Femur (tissue), 1 donor: ENCODE measurements around the gene PPP6R2.
A peak's percentile ranks its signal among the peaks of the same experiment; 100 is the strongest.

Source experiments
- DNase-seq: peaks from one replicate; pipeline ENCODE4 v3.0.0-alpha.2; 2017

The PPP6R2 gene

GRCh38 chr22:50436015-50436830 is 93.1 kb downstream of the PPP6R2 start:
- peak; percentile 15 for DNase-seq

DNA sequence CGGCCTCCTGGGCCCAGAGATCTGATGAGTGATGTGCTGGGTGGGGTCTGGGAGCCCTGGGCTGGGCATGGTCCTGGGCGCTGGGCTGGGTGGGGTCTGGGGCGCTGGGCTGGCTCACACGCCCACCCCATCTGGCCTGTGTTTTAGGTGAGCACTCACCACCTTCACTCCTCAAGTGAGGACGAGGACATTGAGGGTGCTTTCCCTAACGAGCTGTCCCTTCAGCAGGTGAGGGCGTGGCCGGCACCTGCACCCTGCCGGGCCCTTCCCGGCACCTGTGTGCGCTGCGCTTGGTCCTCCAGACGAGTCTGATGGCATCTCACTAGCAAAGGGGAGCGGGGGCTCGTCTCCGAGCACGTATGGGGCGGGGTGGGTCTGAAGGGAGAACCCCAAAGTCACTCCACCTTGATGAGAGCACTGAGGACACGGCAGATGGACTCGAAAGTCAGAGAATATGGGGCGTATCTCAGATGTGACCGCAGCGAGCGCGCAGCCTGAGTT is 93.8 kb downstream of the PPP6R2 start:
- peak; percentile 16 for DNase-seq

- peak; percentile 18 for DNase-seq
Measured at GRCh38 chr22:50437511-50438304, 94.6 kb downstream of the PPP6R2 start.

DNA sequence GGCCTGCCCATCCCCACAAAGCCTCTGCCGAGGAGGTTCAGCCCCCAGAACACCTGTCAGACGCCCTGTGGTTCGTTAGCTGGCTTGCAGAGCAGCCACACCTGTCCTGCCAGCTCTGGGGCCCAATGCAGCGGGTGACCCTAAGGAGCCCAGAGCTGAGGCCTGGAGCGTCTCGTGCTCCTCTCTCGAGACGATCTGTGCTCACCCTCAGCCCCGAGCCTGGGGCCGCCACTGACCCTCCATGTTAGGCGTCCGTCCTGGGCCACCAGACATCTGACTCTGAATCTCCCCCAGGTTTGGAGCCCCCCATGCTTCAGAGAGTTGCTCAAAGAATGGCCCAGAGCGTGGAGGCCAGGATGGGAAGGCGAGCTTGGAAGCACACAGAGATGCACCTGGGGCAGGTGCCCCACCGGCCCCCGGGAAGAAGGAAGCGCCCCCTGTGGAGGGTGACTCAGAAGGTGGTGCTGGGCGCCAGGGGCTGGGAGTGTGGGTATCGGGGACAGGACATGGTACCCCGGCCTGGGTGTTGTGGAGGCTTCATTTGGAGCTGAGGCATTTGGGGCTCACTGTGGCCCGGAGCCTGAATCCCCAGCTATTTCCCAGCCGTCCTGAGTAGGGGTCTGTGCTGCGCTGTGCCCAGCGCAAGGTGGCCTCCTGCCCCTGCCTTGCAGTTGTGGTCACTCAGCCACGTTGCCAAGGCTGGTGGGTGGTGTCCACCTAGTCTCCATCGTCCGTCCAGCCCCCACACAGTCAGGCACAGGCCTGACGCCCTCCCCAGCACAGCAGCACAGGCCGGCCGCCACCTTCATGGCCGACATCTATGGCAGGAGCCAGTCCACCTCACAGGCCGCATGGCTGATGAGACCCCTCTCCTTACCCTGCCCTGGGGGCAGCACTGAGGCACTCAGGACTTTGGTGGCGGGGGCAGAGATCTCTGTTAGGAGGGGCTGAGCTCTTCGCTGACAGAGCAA is 95.5 kb downstream of the PPP6R2 start:
- no peak for DNase-seq

DNA sequence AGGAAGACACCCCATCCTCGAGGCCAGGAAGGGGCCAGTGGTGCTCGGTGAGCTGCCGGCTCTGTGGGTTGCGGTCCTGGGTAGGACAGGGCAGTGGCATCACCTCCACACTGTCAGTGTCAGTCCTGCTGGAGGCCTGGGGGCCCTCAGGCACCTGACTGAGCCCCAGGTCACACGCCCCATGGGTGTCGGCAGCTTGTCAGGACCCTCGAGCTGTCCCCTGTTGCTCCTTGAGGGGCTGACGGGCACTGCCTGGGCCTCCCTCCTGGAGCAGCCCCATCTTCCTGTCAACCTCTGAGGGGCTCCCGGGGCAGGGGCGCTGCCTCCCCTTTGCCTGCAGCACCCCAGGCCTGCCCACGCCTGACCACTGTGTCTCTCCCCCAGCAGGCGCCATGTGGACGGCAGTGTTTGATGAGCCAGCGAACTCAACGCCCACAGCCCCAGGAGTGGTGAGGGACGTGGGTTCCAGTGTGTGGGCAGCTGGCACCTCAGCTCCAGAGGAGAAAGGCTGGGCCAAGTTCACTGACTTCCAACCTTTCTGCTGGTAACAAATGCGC is 96.3 kb downstream of the PPP6R2 start:
- DNase-seq, result no peak

DNA sequence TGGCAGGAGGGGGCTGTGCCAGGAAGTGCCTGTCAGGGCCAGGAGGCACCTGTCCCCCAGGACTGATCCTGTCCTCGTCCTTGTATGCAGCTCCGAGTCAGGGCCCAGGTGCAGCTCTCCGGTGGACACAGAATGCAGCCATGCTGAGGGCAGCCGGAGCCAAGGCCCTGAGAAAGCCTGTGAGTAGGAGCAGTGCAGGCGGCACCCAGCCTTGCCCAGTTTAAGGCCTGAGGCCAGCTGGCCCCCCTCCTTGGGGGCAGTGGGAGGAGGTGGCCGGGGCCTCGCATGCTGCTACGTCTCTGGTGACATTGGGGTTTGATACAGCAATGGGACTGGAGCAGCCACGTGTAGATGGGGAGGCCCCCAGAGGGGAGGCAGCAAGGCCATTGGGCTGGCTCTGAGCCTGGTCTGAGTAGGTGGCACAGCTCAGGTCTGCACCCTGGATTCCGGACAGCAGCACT is 96.8 kb downstream of the PPP6R2 start:
- no peak for DNase-seq

DNA sequence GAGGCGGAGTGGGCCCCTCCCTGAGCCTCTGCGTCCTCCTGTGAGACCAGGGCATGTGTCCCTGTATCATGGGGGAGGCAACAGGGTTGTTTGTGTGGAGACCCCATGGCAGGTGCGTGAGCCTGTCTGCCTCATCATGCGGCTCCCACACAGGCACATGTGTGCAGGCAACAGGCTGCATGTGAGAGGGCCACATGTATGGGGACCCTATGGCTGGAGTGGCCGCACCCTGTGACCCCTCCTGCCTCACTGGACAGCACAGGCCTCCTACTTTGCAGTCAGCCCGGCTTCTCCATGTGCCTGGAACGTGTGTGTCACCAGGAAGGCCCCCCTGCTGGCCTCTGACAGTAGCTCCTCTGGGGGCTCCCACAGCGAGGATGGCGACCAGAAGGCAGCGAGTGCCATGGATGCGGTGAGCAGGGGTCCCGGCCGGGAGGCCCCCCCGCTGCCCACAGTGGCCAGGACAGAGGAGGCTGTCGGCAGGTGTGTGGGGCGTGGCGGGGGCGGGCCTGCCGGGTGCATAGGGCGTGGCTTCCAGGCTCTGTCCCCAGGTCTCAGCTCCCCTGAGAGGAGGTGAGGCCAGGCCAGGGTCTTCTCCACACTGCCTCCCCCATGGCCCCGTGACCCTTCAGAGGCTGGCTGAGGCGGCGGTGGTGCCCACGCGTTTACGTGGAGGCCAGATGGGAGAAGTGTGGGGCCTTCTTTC is 97.6 kb downstream of the PPP6R2 start:
- DNase-seq, result no peak

DNA sequence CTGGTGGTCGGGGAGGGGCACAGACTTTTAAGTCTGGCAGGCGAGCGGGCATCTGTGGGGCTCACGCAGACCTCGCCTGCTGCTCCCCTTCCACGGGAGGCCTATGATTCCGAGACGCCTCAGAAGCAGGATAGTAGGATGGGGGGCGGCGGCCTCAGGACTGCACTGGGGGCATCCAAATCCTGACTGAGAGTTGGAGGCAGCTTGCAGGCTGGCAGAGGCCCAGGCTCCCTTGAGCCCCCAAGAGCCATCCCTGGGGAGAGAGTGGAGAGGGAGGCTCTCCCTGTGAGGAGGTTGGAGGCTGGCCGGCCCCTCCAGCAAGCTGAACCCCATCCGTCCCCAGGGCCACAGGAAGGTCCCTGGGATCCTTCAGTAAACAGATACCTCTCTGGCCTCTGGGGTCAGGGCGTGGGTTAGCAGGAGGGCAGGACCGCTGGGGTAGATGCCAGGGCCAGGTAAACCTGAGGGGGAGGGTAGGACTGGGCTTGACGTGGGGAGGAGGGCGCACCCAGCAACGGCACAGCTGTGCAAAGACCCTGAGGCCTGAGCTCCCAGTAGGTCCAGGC is 98.4 kb downstream of the PPP6R2 start:
- DNase-seq, result no peak

DNA sequence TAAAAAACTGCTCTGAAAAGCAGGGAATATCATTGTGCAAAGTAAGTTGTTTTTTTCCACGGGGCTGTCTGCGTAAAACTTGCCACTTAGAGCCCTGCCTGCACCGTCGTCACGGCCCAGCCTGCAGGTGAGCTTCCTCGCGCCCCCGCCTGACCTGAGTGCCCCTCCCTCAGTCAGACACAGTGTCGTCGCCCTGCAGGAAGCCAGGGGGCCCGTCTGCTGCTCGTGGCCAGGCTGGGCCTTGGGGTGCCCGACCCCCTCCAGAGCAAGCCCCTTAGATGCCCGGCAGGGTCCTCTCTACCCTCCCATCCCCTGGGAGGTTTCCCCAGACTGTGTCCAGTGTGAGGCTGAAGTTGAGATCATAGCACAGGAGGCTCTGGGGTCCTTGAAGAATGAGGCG is 100.1 kb downstream of the PPP6R2 start:
- DNase-seq, result no peak

DNA sequence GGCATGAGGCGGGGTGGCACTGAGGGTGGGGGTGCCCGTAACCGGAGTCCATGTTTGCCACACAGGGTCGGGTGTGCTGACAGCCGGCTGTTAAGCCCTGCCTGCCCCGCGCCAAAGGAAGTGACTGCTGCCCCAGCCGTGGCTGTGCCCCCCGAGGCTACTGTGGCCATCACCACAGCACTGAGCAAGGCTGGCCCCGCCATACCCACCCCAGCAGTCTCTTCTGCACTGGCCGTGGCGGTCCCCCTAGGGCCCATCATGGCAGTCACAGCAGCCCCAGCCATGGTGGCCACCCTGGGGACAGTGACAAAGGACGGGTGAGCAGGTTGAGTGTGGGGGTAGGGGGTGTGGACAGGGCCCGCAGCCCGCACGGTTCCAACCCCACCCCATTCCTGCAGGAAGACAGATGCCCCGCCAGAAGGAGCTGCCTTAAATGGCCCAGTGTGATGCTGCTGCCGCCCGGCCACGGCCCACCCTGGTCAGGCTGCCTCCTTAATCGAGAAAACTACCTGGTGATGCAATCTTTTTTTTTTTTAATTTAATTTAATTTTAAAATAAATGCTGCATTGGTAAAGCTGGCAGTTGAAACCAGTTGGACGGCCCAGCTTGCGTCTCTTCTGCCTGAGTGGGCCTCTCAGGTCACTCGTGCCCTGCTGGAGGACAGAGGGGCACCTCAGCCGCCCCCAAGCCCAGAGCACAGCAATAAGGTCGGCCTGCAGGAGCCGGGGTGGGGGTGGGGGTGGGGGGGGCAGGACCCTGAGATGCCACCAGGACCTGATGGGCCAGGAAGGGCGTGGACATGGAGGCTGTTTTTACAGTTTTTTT is 100.9 kb downstream of the PPP6R2 start:
- DNase-seq, result no peak

DNA sequence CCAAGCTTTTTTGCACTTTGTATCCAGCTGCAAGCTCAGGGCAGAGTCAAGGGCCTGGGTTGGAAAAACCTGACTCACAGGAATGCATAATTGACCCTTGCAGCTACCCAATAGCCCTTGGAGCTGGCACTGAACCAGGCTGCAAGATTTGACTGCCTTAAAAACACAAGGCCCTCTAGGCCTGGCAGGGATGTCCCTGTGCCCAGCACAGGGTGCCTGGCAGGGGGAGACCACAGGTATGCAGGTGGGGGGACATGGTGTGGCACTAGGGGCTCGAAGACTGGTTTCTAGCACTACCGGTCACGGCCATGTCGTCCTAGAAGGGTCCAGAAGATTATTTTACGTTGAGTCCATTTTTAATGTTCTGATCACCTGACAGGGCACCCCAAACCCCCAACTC is 101.5 kb downstream of the PPP6R2 start:
- DNase-seq, result peak; percentile 62

GRCh38 chr22:50445071-50445879 is 102.1 kb downstream of the PPP6R2 start:
- no peak for DNase-seq

- DNase-seq, result no peak
Measured at GRCh38 chr22:50445880-50446707, 103.0 kb downstream of the PPP6R2 start.

DNA sequence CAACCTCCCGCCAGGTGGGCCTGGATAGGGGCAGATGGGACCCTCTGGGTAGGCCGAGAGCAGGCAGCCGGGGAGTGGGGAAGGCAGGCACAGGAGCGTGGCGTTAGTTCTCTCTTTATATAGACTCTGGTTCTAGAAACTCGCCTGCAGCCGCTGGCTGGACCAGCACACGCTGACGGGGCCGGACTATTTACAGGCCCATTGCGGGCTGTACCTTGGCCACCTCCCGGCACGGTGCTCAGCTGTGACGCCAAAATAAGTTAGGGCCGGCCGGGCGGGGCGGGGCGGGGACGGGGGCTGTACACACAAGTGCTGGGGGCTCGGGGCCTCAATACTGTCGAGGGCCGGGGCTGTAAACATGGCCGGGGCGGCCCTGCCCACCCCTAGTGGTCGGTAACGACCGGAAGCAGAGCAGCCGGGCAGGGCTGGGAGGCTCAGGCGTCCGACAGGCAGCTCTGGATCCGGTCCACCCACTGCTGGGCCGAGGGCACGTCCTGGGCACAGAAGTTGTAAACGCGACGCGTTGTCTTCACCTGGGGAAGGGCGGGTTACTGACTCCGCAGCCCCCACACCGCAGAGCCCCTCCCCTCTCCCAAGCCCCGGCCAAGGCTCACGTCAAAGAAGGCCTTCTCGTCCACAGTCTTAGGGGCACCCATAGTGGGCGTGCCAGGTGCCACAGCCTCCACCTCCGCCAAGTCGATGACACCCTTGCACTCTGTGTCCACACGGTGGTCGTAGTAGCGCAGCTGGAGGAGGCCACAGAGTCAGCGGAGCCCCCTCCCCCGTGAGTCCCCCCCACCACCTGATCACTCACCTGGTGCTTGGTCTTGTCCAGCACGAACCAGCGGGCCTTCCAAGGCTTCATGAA is 103.8 kb downstream of the PPP6R2 start:
- no peak for DNase-seq

GRCh38 chr22:50447576-50448551 is 104.7 kb downstream of the PPP6R2 start:
- DNase-seq, result no peak

DNA sequence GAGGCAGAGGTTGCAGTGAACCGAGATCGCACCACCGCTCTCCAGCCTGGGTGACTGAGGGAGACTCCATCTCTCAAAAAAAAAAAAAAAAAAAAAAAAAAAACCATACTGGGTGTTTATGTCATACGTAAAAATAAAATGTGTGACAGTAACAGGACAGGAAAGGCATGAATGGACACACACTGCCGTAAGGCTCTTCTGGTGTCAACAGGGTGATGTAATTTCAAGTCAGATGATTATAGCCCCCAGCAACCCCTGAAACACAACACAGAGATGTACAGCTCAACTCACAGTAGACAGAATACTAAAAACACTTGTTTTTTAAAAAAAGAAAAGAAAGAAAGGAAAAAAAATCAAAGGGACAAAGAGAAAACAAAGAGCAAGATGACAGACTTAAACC is 109.5 kb downstream of the PPP6R2 start:
- DNase-seq, result no peak
